ENCODE measurements around the gene ASIP. TPM values are rescaled to one million over a fixed set of nuclear protein-coding genes. Genes with fewer than 3 reads are reported as not detected.
A peak's percentile ranks its signal among the peaks of the same experiment; 100 is the strongest.
"Not testable (repeated sequence)": the region's sequence is repeated elsewhere in the genome, so short reads cannot be mapped to it uniquely, and the experiment has no call there.

Gene ASIP
- total RNA-seq, result 0.55 TPM

GRCh38 chr20:34240693-34241615 is at the start of gene ASIP:
TSS of gene ASIP (plus strand) at chr20:34241423. CDS start at chr20:34260375, 18,952 bp downstream.
- ATAC-seq, result no peak

GRCh38 chr20:34193051-34193450 is 48.2 kb upstream of the ASIP start:
- DNase-seq (ENCODE audit: low spot score) (no peak), ATAC-seq (no peak)

More at GRCh38 chr20:34240693-34241615, at the start of gene ASIP:
- DNase-seq (ENCODE audit: low spot score), result no peak

GRCh38 chr20:34199183-34199582 is 42.0 kb upstream of the ASIP start:
- DNase-seq (ENCODE audit: low spot score) (no peak), ATAC-seq (no peak)

GRCh38 chr20:34200023-34200422 is 41.2 kb upstream of the ASIP start:
- ATAC-seq (no peak), DNase-seq (ENCODE audit: low spot score) (no peak)

GRCh38 chr20:34201531-34201930 is 39.7 kb upstream of the ASIP start:
- ATAC-seq (no peak), DNase-seq (ENCODE audit: low spot score) (no peak)

- DNase-seq (ENCODE audit: low spot score); ATAC-seq: not testable (repeated sequence)
These were observed 35.9 kb upstream of the ASIP start for GRCh38 chr20:34205172-34205880.

GRCh38 chr20:34209111-34209510 is 32.1 kb upstream of the ASIP start:
- DNase-seq (ENCODE audit: low spot score), result no peak
- no peak for ATAC-seq

GRCh38 chr20:34210271-34210670 is 31.0 kb upstream of the ASIP start:
- ATAC-seq (no peak), DNase-seq (ENCODE audit: low spot score) (no peak)

- no peak for DNase-seq (ENCODE audit: low spot score)
- no peak for ATAC-seq
These were observed 29.6 kb upstream of the ASIP start for GRCh38 chr20:34211591-34211990.

- no peak for DNase-seq (ENCODE audit: low spot score)
- no peak for ATAC-seq
These were observed 28.0 kb upstream of the ASIP start for GRCh38 chr20:34213213-34213612.

- DNase-seq (ENCODE audit: low spot score) (peak; percentile 80), ATAC-seq (peak; percentile 97)
These were observed 25.4 kb upstream of the ASIP start for GRCh38 chr20:34215711-34216381.

- DNase-seq (ENCODE audit: low spot score) (no peak), ATAC-seq (no peak)
These were observed 24.9 kb upstream of the ASIP start for GRCh38 chr20:34216382-34216742.

- ATAC-seq, result no peak
These were observed 20.7 kb upstream of the ASIP start for GRCh38 chr20:34220561-34220960.

GRCh38 chr20:34222208-34222607 is 19.0 kb upstream of the ASIP start:
- ATAC-seq (no peak), DNase-seq (ENCODE audit: low spot score) (no peak)

More at GRCh38 chr20:34220561-34220960, 20.7 kb upstream of the ASIP start:
- no peak for DNase-seq (ENCODE audit: low spot score)

GRCh38 chr20:34224251-34224650 is 17.0 kb upstream of the ASIP start:
- not testable (repeated sequence) for ATAC-seq; DNase-seq (ENCODE audit: low spot score)

GRCh38 chr20:34231634-34232033 is 9.6 kb upstream of the ASIP start:
- ATAC-seq, result no peak
- DNase-seq (ENCODE audit: low spot score), result no peak

- ATAC-seq (no peak), DNase-seq (ENCODE audit: low spot score) (no peak)
These were observed 8.6 kb upstream of the ASIP start for GRCh38 chr20:34232494-34233087.

GRCh38 chr20:34233687-34234086 is 7.5 kb upstream of the ASIP start:
- ATAC-seq, result no peak

GRCh38 chr20:34235875-34236274 is 5.3 kb upstream of the ASIP start:
- no peak for ATAC-seq
- no peak for DNase-seq (ENCODE audit: low spot score)

More at GRCh38 chr20:34233687-34234086, 7.5 kb upstream of the ASIP start:
- no peak for DNase-seq (ENCODE audit: low spot score)

- DNase-seq (ENCODE audit: low spot score) (no peak), ATAC-seq (no peak)
These were observed 3.3 kb upstream of the ASIP start for GRCh38 chr20:34237942-34238341.

GRCh38 chr20:34240121-34240520 is 1.1 kb upstream of the ASIP start:
- DNase-seq (ENCODE audit: low spot score) (no peak), ATAC-seq (no peak)

Measured in left lobe of liver (tissue), 2 donors.